Nucleus accumbens (tissue), 56 donors: ENCODE data around the gene PHLDB1.
"Not testable (repeated sequence)": the region's sequence is repeated elsewhere in the genome, so short reads cannot be mapped to it uniquely, and the experiment has no call there.

Experiments
- DNase-seq, 56 donors: peaks; one replicate each; lab custom pipeline; 2025; lab: John Stamatoyannopoulos, UW

Gene PHLDB1

GRCh38 chr11:118605116-118605867 lies 2.1 kb upstream of the PHLDB1 start:
- DNase-seq: peak in 27 of 56 donors; percentile 21 to 70 (median 43)

GRCh38 chr11:118606157-118606843 lies 1.1 kb upstream of the PHLDB1 start:
- DNase-seq: peak in 3 of 56 donors; percentile 28 to 60 (median 59)

DNA sequence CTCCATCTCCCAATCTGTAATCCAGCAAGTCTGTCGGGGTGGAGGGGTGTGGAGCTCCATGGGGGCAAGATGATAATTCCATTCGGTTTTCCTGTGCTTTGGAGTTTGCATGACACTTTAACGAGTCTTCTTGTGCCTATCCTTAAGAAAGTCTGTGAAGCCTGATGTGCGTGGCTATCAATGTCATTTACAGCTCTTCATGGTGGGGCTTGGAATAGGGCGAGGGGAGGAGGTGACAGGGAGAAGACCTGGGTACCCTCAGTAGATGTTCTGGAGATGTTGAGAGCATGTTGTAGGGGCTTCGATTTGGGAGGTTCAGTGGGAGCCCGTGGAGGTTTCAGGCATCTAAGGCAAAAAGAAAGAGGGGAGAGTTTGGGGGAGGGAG lies 579 bp upstream of the PHLDB1 start:
- peak in 2 of 56 donors; percentile 65 for DNase-seq

GRCh38 chr11:118608360-118609227 lies 1.2 kb downstream of the PHLDB1 start:
- DNase-seq: peak in 41 of 56 donors; percentile 38 to 90 (median 60)

DNA sequence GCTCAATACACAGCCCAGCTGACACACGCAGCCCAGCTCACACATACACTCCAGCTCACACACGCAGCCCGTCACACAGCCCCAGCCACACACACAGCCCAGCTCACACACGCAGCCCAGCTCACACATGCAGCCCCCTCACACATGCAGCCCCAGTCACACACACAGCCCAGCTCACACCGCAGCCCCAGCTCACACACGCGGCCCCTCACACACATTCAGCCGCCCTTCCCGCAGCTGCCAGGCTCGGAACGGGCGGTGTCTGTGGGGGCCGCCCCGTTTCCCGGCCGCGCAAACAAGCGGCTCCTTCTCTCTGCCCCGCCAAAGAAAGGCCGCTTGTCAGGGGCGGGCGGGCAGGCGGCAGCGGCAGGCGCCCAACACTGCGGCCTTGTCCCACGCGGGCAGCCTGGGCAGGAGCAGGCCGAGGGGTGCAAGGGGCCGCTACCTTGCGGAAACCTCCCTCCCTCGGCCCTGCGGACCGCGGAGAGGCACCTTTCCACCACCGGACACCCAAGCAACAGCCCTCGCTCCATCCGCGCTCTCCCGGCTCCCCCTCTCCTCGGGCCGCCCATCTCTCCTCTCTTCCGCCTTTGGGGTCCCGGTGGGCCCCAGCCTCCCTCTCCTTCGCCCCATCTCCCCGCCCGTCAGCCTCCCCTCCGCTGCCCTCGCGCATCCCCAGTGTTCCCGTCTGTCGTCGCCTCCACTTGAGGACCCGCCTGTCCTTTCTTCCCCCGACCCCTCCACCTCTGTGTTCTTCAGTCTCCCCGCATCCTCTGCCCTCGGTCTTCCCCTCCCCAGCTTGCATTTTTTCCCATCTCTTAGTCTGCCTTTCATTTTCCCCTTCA lies 2.2 kb downstream of the PHLDB1 start:
- peak in 48 of 56 donors; percentile 39 to 90 (median 71) for DNase-seq

- no peak for DNase-seq
Measured at GRCh38 chr11:118610225-118610772, 2.9 kb downstream of the PHLDB1 start.

DNA sequence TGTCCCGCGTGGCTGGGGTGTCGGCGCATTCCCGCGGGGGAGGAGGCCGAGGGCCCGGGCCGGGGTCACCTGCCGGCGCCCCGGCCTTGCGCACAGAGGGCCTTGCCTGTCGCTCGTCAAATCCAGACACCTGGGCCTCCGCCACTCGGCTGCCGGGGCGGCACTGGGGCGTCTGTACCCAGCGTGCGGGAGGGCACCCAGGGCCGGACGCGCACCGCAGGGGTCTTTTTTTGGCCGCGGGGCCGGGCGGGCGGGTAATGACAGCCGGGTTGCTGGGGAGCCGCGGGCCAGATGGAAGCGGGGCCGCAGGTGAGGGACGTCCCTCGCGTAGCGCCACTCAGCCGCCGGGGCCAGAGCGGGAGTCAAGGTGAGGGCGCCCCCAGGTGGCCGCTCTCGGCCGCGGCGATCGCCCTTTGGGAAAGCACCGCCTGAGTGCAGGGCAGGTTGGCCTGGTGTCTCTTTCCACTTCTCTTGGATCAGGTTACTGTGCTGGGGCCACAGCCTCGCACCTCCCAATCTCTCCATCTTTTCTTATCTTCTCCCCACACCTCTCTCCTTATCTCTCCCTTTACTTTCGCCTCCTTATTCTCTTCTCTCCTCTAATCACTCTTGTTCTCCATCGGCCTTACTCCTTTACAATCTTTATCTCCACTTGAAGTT lies 3.5 kb downstream of the PHLDB1 start:
- DNase-seq: peak in 42 of 56 donors; percentile 26 to 87 (median 50)

DNA sequence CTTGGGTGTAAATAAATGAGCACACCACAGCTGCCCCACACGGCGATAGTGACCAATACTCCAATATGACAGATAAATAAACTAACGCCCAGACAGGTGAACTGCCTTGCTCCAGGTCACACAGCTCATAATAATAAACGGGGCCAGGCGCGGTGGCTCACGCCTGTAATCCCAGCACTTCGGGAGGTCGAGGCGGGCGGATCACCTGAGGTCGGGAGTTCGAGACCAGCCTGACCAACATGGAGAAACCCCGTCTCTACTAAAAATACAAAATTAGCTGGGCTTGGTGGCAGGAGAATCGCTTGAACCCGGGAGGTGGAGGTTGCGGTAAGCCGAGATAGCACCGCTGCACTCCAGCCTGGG lies 4.0 kb downstream of the PHLDB1 start:
- DNase-seq: not testable (repeated sequence)

DNA sequence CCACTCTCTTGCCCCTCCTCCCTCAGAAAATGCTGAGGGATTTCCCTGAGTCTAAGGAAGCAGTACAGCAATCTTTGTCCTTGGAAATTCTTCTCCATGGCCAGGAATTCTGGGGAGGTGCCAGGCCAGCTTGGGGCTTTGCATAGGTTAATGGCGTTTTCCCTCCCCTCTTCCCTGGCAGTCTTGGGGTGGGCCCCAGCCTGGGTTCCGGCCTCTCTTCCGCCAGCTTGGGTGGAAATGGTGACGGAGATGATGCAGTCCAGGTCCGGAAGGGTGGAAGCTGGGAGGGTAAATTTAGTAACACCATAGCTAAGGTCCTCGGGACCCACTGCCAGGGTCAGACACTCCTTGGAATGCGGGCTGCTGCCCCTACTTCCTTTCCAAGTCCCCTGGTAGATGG lies 5.0 kb downstream of the PHLDB1 start:
- DNase-seq: no peak

- DNase-seq: no peak
Measured at GRCh38 chr11:118614511-118614910, 7.1 kb downstream of the PHLDB1 start.

DNA sequence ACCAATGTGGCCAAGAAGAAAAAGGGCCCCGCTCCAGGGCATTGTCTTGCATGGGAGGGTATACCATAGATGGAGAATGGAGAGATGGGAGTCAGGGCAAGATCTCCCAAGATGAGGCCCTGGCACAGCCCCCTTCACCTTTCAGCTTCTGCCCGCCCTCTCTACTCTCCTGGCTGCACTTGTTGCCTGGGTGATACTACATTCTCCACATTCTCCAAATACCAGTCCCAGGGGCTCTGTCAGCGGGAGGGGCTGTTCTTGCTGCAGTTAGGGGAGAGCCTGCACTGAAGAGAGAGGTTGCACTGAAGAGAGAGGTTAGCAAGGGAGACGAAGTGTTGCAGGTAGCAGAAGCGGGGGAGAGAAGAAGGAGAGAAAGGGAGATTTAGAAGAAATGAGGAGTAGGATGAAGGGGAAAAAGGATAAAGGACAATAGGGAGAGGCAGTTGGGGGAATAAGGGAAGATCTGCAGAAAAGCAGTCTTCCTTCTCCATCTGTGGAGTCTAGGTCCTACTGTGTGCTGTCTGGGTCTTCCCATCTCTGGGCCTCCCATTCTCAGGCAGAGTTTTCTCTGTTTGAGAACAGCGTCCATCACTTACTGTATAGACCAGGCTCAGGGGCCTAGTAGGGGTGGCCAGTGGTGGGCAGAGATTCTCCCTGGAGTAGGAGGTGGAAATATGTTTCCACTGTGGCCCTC lies 8.0 kb downstream of the PHLDB1 start:
- DNase-seq: no peak

GRCh38 chr11:118615976-118616371 lies 8.6 kb downstream of the PHLDB1 start:
- DNase-seq: no peak

- peak in 52 of 56 donors; percentile 35 to 90 (median 76) for DNase-seq
Measured at GRCh38 chr11:118618115-118618990, 10.9 kb downstream of the PHLDB1 start.

DNA sequence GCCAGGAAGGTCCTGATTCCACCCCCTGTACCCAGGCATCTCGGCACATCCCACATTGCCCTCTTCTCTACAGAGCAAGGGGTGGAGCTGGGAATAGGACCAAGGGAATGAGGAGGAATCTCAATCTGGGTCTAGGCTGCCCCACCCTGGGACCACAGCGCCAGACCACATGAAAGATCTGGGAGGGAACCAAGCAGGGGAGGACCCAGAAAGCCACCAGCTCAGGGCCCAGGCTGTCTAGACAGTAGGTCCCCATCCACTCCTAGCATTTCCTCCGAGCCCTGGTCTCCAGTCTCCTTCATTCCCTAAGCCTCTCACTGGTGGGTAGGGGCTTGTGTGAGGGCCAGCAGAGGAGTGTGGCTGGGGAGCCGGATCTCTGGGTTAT lies 11.6 kb downstream of the PHLDB1 start:
- peak in 1 of 56 donors; percentile 51 for DNase-seq

GRCh38 chr11:118619444-118620197 lies 12.2 kb downstream of the PHLDB1 start:
- DNase-seq: peak in 14 of 56 donors; percentile 28 to 74 (median 42)

GRCh38 chr11:118620529-118621070 lies 13.2 kb downstream of the PHLDB1 start:
- DNase-seq: no peak
